ENCODE results near the gene CSN2. TPM values are rescaled to one million over a fixed set of nuclear protein-coding genes. Genes with fewer than 3 reads are reported as not detected.
"Not testable (repeated sequence)": the region's sequence is repeated elsewhere in the genome, so short reads cannot be mapped to it uniquely, and the experiment has no call there.

Gene CSN2, protein sequence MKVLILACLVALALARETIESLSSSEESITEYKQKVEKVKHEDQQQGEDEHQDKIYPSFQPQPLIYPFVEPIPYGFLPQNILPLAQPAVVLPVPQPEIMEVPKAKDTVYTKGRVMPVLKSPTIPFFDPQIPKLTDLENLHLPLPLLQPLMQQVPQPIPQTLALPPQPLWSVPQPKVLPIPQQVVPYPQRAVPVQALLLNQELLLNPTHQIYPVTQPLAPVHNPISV
- not detected for total RNA-seq
- long read RNA-seq = 0 reads

DNA sequence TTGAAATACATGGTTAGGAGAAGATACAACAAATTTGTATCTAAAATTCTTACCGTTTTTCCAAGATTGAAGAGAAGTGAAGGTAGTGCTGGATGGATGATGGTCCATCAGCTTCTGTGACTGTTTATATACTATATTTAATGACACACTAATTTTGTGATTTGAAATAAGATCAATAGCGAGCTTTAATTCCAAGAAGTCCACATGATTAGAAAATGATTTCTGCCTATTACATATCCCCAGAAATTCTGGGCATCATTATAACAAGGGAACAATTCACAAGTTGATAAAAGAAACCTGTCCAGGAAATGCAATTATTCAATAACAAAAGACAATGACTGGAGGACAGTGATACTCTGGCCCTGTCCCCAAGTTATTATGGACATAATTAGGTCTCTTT lies at the start of gene CSN2:
CSN2 (minus strand) TSS at position 101 of the 400 bp plus-strand sequence. CDS start 4,733 bp downstream, outside the sequence.
- no peak for ATAC-seq
- intact Hi-C loops (cut with DNase I, micrococcal nuclease) = no loop called here
- no peak for DNase-seq

- no peak for ATAC-seq
Measured at GRCh38 chr4:70008771-70009170, 43.2 kb upstream of the CSN2 start.

DNA sequence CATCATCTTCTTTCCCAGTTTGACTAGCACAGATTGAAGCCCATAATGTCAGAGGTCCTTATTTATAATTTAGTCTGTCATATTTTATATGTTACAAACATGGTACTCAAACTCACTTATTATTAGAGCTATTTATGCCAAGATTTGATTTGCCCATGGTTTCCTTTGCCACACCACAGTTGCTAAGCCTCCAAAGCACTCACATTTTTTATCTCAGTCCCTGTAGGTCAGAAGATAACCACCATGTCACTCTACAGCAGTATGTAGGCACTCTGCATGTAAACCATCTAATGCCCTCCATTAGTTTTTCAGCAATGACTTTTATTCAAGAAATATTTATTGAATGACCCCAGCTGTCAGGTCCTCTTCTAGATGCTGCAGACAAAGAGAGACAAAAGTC lies 37.0 kb upstream of the CSN2 start:
- DNase-seq (no peak), ATAC-seq (no peak)
- intact Hi-C loops (cut with DNase I, micrococcal nuclease) = no loop called here

More at GRCh38 chr4:70008771-70009170, 43.2 kb upstream of the CSN2 start:
- intact Hi-C loops (cut with DNase I, micrococcal nuclease) = no loop called here
- DNase-seq = no peak

GRCh38 chr4:70000711-70001110 lies 35.2 kb upstream of the CSN2 start:
- intact Hi-C loops (cut with DNase I, micrococcal nuclease) = no loop called here
- ATAC-seq (no peak), DNase-seq (no peak)

GRCh38 chr4:69999420-69999819 lies 33.9 kb upstream of the CSN2 start:
- no peak for DNase-seq
- no peak for ATAC-seq
- intact Hi-C loops (cut with DNase I, micrococcal nuclease) = no loop called here

- ATAC-seq (no peak), DNase-seq (no peak)
- intact Hi-C loops (cut with DNase I, micrococcal nuclease) = no loop called here
Measured at GRCh38 chr4:69995526-69996016, 30.0 kb upstream of the CSN2 start, which contains the start of gene STATH. Gene STATH (plus strand): TSS chr4:69995966. CDS start chr4:69998438, 2,472 bp downstream.

DNA sequence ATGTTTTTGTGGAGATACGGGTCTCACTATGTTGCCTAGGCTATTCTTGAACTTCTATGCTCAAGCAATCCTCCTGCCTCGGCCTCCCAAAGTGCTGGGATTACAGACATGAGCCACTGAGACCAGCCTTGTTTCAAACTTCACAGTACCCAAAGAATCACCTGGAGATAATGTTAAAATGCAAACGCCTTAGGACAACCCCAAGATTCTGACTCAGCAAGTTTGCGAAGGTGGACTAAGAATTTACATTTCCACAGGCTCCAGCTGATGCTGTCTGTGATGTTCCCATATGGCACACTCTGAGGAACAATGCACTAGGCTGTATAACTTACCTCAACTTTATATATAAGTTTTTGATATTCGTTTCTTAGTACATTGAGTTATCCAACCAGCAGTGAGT lies 29.3 kb upstream of the CSN2 start:
- ATAC-seq (no peak), DNase-seq (no peak)
- intact Hi-C loops (cut with DNase I, micrococcal nuclease) = no loop called here

- intact Hi-C loops (cut with DNase I, micrococcal nuclease) = no loop called here
- no peak for ATAC-seq
- DNase-seq = no peak
Measured at GRCh38 chr4:69991016-69991415, 25.5 kb upstream of the CSN2 start.

DNA sequence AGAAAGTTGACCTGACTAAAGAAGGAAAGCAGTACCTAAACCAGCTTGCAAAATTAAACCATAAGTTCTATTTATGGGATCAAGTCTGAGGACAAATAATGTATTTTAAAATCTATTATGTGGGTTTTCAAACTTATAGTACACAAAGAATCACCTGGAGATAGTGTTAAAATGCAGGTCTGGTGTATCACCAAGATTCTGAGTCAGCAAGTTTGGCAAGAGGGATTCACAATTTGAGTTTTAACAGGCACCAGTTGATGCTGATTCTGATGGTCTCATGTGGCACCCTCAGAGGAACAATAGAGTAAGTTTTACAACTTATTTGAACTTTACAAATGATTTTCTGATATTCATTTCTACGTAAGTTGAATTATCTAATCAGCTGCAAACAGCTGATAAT lies 21.1 kb upstream of the CSN2 start:
- no peak for ATAC-seq
- no peak for DNase-seq
- intact Hi-C loops (cut with DNase I, micrococcal nuclease) = no loop called here

DNA sequence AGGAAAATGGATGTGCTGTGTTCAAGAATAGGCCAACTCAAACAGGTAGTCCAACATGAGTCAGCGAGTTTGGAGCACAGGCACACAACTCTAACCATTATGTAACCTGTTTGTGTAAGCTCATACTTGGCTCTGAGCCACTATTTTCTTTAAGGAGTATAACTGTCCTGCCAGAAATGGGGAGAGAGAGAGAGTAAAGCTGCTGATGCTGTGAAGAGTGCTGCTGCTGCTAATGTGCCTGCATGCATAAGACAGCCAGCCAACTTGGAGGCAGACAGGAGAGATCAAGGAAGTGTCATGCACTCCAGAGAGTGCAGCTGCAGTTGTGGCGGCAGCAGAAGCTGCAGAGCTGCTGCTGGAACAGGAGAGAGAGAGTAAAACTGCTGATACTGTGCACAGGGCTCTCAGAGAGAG lies 18.5 kb upstream of the CSN2 start:
- peak; percentile 59 for ATAC-seq
- intact Hi-C loops (cut with DNase I, micrococcal nuclease) = no loop called here

GRCh38 chr4:69977582-69977981 lies 12.1 kb upstream of the CSN2 start:
- no peak for ATAC-seq
- intact Hi-C loops (cut with DNase I, micrococcal nuclease) = no loop called here
- DNase-seq = no peak

More for the DNA sequence above, 18.5 kb upstream of the CSN2 start:
- no peak for DNase-seq

DNA sequence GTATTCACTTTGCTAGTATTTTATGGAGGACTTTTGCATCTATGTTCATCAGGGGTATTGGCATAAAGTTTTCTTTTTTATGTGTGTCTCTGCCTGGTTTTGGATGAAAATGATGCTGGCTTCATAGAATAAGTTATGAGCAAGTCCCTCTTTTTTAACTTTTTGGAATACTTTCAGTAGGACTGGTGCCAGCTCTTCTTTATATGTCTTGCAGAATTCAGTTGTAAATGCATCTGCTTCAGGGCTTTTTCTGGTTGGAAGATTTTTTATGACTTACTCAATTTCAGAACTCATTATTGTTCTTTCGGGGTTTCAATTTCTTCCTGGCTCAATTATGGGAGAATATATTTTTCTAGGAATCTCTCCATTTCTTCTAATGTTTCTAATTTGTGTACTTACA lies 9.1 kb upstream of the CSN2 start:
- intact Hi-C loops (cut with DNase I, micrococcal nuclease) = no loop called here
- no peak for ATAC-seq
- no peak for DNase-seq

DNA sequence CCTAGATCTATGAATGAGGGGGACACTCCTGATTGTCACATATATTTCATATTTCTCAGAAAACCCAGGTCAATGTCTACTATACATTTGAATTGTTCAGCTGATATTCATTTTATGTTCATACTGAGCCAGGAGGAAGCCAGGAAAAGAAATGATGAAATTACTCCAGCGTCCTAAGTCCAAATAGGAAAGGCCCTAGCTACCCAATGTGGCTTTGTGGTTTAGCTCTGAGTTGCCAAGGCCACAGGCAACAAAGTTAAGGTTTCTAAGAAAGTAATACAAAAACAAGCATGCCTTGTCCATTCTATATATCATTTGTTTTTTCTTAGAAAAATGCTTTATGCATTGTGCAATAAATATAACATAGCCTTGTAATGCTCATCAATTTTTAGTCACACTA lies 4.5 kb upstream of the CSN2 start:
- no peak for DNase-seq
- no peak for ATAC-seq
- intact Hi-C loops (cut with DNase I, micrococcal nuclease) = no loop called here

DNA sequence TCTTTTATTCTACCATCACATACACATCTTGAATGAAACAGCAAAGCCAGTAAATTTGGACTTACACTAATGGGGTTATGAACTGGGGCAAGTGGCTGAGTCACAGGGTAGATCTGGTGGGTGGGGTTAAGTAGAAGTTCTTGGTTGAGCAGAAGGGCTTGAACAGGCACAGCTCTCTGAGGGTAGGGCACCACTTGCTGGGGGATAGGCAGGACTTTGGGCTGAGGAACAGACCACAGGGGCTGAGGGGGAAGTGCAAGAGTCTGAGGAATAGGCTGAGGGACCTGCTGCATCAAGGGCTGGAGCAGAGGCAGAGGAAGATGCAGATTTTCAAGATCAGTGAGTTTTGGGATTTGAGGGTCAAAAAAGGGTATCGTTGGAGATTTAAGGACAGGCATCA lies 8.3 kb downstream of the CSN2 start:
- ATAC-seq (no peak), DNase-seq (no peak)
- intact Hi-C loops (cut with DNase I, micrococcal nuclease) = no loop called here

GRCh38 chr4:69951602-69952001 lies 13.9 kb downstream of the CSN2 start:
- intact Hi-C loops (cut with DNase I, micrococcal nuclease) = no loop called here
- ATAC-seq (no peak), DNase-seq (no peak)

- intact Hi-C loops (cut with DNase I, micrococcal nuclease) = no loop called here
Measured at GRCh38 chr4:69936566-69936965, 29.0 kb downstream of the CSN2 start.

GRCh38 chr4:69934150-69934549 lies 31.4 kb downstream of the CSN2 start:
- intact Hi-C loops (cut with DNase I, micrococcal nuclease) = no loop called here
- ATAC-seq = no peak

More at GRCh38 chr4:69936566-69936965, 29.0 kb downstream of the CSN2 start:
- no peak for ATAC-seq
- no peak for DNase-seq

DNA sequence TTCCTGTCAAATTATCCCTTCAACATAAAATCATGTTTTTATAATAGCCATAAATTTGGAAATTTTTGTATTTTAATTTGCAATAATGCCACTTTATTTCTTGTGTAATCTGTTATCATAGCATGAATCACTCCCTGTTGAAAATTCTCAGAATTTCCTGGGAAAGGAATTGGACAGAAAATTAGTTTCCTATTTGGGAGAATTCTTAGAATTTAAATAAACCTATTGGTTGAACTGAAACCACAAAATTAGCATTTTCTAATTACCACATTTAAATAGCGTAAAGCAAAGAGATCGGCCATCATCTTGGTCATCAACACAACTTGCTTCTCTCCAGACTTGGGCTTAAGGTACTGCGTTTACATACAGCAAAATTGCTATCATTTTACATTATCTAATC lies 34.8 kb downstream of the CSN2 start, which contains the start of gene CSN1S1:
CSN1S1 (plus strand) TSS at position 301 of the 400 bp plus-strand sequence. CDS start 1,488 bp downstream, outside the sequence.
- DNase-seq (no peak), ATAC-seq (no peak)
- intact Hi-C loops (cut with DNase I, micrococcal nuclease) = no loop called here

More at GRCh38 chr4:69934150-69934549, 31.4 kb downstream of the CSN2 start:
- no peak for DNase-seq

GRCh38 chr4:69923782-69924410 lies 41.6 kb downstream of the CSN2 start:
- not testable (repeated sequence) for ATAC-seq

DNA sequence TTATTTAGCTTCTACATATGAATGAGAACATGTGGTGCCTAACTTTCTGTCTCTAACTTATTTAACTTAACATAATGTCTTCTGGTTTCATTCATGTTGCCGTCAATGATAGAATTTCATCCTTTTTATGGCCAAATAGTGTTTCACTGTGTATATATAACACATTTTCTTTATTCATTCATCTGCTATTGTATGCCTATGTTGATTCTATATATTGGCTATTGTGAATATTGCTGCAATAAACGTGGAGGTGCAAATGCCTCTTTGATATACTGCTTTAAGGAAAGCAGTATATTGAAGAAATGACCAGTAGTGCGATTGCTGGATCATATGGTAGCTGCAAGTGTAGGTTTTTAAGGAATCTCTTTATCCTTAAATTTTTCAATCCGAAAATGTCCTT lies 44.7 kb downstream of the CSN2 start:
- DNase-seq = no peak
- intact Hi-C loops (cut with DNase I, micrococcal nuclease) = no loop called here
- peak; percentile 92 for ATAC-seq

More at GRCh38 chr4:69923782-69924410, 41.6 kb downstream of the CSN2 start:
- intact Hi-C loops (cut with DNase I, micrococcal nuclease); DNase-seq: not testable (repeated sequence)

Measured in left colon (tissue), 2 donors.